Stimulated activated CD4-positive, alpha-beta T cell treated with anti-CD3 and anti-CD28 coated beads, Interleukin-15, amount 100 ng/mL, for 24 hours (primary cell): ENCODE results near the gene NEK6.

Experiments
- DNase-seq: peaks from one replicate; pipeline ENCODE4 v3.0.0-alpha.2; 2020

The NEK6 gene

DNA sequence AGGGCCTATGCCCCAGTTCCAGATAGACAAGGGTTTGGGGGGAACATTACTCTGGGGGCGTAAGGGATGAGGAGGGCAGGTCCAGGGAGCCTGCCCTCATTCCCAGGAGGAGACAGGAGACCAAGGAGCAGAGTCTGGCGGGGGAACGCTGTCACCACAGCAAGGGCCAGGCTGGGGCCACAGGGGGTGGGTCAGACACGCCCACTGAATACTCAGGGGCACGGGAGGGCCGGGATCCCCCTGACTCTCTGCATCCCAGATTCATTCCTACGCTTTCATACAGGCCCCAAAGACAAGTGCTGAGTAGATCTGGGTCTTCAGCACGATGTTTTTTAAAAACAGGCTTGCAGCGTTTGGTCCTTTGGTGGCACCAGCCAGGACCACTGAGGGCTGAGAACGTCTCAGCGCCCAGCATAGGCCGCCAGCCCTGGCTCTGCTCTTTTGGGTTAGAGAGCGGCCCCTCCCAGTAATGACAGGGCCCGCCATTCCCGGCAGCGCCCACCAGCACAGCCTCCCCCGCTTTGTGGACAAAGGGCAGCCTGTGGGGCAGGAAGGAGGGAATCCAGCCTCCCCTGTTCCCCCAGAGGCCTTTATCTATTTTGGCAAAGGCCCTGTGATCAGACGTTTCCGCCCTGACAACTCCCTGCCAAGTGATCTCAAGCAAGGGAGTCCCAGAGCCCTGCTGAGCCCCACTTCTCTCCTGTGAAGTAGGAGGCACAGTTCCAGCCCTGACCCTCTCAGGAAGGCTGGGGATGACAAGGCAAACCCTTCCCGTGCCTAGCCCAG is 24.9 kb downstream of the NEK6 start:
- no peak for DNase-seq

DNA sequence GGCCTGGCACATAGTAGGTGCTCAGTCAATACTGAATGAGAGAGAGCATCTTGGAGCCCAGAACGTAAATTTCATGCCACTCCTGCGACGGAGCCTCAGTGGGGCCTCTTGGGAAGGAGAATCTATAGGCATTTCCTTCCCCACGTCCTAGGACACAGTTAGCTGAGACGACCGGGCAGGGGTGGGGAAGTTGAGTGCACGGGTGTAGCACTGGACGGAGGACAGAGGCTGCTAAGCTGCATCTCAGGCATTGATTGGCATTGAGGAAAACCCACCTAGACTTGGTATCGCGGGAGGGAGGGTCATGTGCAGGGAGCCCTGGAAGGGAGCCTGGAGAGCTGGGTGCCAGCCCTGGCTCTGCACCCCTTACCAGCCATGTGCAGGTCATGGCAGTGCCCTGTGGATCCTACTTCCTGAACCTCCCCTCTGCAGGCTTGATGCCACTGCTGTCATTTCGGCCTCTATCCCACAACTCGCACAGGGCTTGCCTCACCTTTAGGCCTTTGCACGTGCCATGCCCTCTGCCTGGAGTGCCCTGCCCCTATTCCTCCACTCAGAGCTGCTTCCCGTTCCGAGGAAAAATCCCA is 25.6 kb downstream of the NEK6 start:
- no peak for DNase-seq

DNA sequence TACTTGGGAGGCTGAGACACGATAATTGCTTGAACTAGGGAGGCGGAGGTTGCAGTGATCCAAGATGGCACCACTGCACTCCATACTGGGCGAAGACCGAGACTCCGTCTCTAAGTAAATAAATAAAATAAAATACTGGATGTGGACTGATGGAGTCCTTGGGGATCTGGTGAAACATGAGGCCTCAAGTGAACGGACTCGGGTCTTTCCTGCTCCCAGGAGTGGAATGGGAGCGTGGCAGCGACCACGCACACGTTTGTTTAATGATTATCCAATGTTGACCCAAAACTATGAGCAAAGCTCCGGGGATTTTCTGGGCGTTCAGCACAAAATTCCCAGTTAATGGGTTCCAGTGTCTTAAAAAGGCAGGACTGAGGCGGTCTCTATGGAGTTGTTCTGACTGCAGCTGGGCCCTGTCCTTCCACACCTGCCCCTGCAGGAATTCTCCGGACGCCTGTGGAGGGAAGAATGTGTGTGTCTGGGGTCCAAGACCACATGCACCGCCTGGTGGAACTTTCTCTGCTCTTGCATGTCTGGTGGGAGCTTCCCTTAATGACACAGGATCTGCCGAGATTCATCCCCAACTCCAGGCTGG is 26.6 kb downstream of the NEK6 start:
- DNase-seq, result no peak

GRCh38 chr9:124284940-124285441 is 27.2 kb downstream of the NEK6 start:
- DNase-seq, result no peak

GRCh38 chr9:124285490-124285889 is 27.7 kb downstream of the NEK6 start:
- no peak for DNase-seq

DNA sequence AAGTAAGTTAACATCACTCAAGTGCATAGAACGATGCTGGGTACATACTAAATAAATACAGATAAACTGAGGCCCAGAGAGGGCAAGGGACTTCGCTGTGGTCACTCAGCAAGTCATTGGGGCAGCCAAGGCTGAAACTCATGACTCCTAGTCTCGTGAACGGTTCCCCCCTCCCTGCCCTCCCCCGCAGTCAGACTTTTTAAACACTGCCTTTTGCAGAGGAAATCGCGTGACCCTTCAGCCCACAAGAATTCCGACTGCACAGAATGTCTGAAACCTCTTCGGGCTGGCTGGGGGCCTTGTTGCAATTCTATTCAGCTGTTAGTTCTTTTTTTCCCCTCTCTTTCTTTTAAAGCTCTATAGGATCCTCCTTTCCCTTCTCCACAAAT is 28.1 kb downstream of the NEK6 start:
- DNase-seq, result peak; percentile 72

- peak; percentile 77 for DNase-seq
Measured at GRCh38 chr9:124286292-124286931, 28.7 kb downstream of the NEK6 start.

DNA sequence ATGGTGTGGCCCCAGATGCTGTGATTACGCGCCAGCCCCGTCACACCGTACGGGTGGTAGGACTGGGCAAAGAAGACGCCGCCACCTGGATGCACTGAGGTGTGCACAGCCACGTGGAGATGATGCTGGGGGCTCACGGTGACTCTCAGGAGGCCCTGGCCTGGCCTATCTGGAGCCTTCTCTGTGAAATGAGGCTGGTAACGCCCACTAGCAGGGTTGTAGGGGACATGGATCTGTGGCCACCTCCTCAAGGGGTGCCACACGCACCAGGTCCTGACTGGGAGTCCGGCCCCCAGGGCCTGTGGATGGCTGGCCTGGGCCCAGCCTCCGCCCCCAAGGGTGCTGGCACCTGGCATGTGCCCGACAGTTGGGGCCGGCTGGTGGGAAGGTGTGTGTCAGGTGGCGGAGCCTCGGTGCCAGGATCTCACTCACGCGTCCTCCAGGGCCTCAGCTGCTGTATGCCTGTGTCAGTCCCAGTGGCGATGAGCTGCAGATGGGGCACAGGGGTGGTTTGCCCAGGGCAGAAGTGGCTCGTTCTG is 32.4 kb downstream of the NEK6 start:
- no peak for DNase-seq

DNA sequence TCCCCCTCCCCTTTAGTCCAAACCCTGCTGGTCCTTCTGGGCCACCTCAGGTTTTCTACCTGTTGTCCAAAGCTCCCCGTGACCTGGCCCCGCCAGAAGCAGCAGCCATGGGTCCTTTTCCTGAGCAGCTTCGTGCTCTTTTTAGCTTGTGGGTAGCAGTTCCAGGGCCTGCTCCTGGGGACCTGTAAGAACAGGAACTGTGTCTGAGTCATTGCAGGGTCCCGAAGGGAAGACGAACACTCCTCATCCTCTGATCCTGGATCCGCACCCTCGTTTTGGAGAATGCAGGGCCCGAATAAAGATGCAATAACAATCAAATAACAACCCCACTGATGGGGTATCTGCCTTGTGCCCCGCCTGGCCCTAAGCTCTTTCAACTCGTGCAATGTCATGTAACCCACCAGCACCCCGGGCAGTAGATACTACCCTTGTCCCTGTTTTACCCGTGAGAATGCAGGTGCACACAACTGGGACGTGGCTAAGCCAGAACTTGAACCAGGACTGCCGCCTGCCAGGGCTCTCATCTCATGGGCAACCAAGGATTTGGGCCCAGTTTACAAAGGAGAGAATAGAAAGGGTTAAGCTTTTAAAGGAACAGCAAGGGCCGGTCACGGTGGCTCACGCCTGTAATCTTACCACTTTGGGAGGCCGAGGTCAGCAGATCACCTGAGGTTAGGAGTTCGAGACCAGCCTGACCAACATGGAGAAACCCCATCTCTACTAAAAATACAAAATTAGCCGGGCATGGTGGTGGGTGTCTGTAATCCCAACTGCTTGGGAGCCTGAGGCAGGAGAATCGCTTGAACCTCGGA is 33.2 kb downstream of the NEK6 start:
- DNase-seq, result no peak

DNA sequence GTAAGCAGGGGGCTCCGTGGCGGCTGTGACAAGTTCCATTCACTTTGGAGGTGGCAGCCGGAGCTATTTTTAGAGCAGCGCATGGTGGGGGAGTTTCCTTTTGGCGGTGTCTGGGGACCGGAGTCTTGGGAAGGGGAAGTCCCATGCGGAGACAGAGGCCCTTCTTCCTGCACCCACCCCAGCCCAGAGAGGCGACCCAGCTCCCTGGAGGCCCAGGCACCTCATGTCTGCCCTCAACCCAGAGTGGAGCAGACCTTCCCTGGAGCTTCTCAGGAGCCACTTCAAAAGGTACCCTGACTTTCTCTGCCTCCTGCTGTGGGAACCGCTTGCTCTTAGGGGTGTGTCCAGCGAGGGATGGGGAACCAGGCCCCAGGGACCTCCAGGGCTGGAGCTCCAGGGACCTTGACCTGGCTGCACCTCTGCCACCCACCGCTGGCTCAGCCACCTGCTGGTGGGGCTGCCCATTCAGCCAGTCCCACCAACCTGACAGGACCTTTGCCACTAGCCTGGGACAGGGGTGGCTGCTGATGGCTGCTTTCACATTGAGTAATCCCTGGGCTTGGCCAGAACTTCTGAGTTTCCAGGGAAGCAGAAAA is 34.1 kb downstream of the NEK6 start:
- peak; percentile 75 for DNase-seq

DNA sequence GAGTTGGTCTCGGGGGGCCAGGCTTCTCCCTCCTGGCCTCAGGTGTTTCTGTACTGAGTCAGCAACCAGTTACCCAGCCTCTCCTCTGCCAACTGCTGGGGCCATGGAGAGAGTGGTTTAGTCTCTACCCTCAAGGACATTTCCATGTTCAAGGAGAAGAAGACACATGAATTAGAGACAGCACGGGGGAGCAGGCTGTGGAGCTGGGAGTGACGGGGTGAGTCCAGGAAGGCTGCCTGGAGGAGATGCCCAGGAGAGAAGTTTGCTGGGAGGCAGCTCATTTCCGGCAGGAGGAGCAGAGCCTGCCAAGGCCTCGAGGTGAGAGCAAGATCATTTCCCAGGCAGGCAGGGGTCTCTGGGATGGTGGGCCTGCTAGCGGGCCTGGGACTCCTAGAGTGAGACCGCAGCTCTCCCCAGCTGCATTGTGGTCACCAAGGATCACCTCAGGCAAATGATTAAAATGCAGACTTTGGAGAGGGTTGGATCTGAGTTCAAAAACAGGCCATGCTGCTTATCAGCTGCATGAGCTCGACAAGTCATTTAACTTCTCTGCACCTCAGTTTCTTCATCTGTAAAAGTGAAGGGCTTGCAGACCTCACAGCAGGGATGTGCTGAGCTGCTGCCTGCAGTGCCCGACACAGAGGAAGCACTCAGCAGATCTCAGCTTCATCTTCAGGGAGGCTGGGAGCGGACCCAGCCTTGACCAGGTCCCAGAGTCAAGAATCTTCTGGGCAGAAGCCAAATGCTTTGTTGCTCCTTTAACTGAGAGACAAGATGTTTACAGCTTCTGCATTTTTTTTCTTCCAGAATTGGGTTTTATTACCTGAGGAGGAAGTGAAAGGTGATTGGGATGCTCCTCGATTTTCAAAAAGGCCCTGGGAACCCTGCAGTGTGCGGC is 35.2 kb downstream of the NEK6 start:
- no peak for DNase-seq

- no peak for DNase-seq
Measured at GRCh38 chr9:124293718-124294506, 36.2 kb downstream of the NEK6 start.

GRCh38 chr9:124295159-124295794 is 37.5 kb downstream of the NEK6 start:
- DNase-seq, result no peak

DNA sequence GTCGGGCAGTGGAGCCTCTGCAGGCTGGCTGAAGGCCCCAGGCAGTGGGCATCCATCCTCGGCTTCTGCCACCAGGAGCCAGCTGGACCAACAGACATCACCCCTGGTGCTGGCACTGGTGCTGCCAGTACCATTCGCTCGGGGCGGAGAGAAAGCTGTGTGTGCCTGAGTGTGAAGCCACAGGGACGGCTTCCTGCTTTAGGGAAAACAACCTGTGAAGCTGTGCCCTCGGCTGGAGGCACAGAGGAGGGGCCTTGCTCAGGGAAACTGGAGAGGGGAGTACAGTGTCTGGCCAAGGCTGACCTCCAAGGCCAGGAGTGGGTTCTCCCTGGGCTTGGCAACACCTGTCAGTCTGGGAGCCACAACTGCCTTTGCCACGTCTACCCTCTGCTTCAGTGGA is 38.3 kb downstream of the NEK6 start:
- DNase-seq, result no peak

- no peak for DNase-seq
Measured at GRCh38 chr9:124296796-124297550, 39.2 kb downstream of the NEK6 start.

- DNase-seq, result no peak
Measured at GRCh38 chr9:124297551-124297901, 39.8 kb downstream of the NEK6 start.

DNA sequence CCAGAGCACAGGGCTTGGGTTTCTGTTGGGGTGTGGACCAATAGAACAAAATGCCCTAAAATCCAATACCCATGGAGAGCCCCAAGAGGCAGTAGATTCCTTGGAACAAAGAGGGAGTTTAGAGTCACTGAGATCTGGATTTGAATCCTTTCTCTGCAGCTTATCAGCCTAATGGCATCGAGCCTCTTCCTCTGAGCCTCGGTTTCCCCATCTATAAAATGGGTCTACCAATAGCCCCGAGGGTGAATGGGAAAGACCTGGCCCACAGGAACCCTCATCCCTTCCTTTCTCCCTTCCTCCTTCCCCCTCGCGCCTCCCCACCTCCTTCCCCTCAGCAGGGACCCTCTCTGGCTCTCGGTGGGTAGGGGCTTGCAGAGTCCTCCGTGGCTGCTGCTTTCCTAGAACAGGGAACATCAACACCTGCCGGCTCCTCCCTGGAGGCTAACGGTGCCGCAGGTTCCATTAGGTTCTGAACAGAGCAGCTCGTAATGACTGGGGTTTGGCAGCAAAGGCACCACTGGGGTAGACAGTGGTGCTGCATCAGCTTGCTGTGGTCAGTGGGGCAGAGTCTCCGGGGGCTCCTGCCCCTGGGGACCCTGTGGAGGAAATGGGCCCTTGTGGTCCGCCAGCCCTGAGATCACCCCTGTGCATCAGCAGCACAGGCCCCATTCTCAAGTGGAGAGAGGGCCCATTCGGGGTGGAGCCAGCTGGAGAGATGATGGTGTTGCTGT is 40.3 kb downstream of the NEK6 start:
- no peak for DNase-seq

DNA sequence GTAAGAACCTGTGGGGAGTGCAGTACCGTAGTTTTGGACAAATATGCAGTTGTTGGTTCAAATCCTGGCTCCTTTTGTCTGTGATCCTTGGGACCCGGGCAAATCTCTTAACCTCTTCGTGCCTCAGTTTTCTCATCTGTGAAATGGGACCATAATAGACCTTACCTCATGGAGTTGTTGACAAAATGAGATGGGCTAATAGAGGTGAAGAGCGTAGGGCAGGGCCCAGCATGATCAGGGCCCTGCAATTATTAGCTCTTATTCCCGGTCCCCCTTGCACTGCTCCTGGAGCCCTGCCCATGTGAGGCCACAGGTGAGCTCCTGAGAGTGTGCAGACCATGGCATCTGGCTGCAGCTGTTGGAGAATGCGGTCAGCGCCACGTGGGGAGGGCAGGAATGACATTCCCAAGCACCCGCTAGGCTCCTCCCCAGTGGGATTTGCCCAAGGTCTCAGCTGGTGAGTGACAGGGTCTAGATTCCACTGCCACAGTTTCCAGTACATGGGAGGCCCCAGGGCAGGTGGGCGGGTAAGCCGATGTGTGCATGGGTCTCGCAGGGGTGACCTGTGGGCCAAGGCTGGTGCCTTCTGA is 41.0 kb downstream of the NEK6 start:
- no peak for DNase-seq
